Osteoblast (primary cell): ENCODE measurements around the gene ASIC3. TPM values are rescaled to one million over a fixed set of nuclear protein-coding genes. Genes with fewer than 3 reads are reported as not detected.

ENCODE experiments used
- DNase-seq: peaks from one replicate; pipeline ENCODE4 v3.0.0; 2011; ENCODE audit warnings: low spot score, mixed read lengths; ENCODE audit not compliant: insufficient read length; ENCODE audit errors: missing footprints
- H2AFZ ChIP-seq: 2 replicates; pipeline ENCODE4 v1.6.0; 2011; ENCODE audit warnings: mild to moderate bottlenecking, low read length
- H3K27ac ChIP-seq: 2 replicates; pipeline ENCODE4 v1.5.1; 2011; ENCODE audit warnings: mild to moderate bottlenecking, low read depth, low read length, moderate library complexity
- H3K27me3 ChIP-seq: 2 replicates; pipeline ENCODE4 v1.6.0; 2012; ENCODE audit warnings: mild to moderate bottlenecking, control low read depth, inconsistent platforms, low read length, moderate library complexity; ENCODE audit not compliant: insufficient read depth
- H3K36me3 ChIP-seq: 2 replicates; pipeline ENCODE4 v1.5.1; 2011; ENCODE audit warnings: mild to moderate bottlenecking, low read length, control low read depth, moderate library complexity; ENCODE audit not compliant: insufficient read depth
- H3K4me1 ChIP-seq: 2 replicates; pipeline ENCODE4 v1.5.1; 2011; ENCODE audit warnings: mild to moderate bottlenecking, low read length, control low read depth, moderate library complexity; ENCODE audit not compliant: insufficient read depth
- H3K4me2 ChIP-seq: 2 replicates; pipeline ENCODE4 v1.6.0; 2011; ENCODE audit warnings: mild to moderate bottlenecking, low read length; ENCODE audit not compliant: insufficient read depth
- H3K4me3 ChIP-seq: fragments of 200-600 bp; sonication (generic); 3 replicates; pipeline ENCODE4 v1.5.1; 2012; ENCODE audit warnings: mild to moderate bottlenecking, low read length, inconsistent platforms; ENCODE audit not compliant: insufficient read depth
- H3K79me2 ChIP-seq: 2 replicates; pipeline ENCODE4 v1.6.0; 2012; ENCODE audit warnings: mild to moderate bottlenecking, low read length, control low read depth, inconsistent platforms; ENCODE audit not compliant: insufficient read depth
- H3K9me3 ChIP-seq: 2 replicates; pipeline ENCODE4 v1.5.1; 2011; ENCODE audit warnings: low read depth, low read length, control low read depth
- H4K20me1 ChIP-seq: 2 replicates; pipeline ENCODE4 v1.6.0; 2012; ENCODE audit warnings: mild to moderate bottlenecking, low read length, control low read depth; ENCODE audit not compliant: insufficient read depth
- total RNA-seq: library from RNA; depleted of rRNA; stranded (reverse); fragments of >200 nt; gene quantifications from 2 replicates; pipeline ENCODE4 v1.2.3, GENCODE V29; 2012
- TF ChIP-seq, protein P1 (sequence below): IDR thresholded peaks from 2 replicates; pipeline ENCODE4 v1.5.1; 2011; ENCODE audit warnings: mild to moderate bottlenecking, low read depth, low read length, moderate library complexity; ENCODE audit errors: extremely low read depth

ASIC3 gene
- total RNA-seq, 1 donor = under 0.01 TPM

DNA sequence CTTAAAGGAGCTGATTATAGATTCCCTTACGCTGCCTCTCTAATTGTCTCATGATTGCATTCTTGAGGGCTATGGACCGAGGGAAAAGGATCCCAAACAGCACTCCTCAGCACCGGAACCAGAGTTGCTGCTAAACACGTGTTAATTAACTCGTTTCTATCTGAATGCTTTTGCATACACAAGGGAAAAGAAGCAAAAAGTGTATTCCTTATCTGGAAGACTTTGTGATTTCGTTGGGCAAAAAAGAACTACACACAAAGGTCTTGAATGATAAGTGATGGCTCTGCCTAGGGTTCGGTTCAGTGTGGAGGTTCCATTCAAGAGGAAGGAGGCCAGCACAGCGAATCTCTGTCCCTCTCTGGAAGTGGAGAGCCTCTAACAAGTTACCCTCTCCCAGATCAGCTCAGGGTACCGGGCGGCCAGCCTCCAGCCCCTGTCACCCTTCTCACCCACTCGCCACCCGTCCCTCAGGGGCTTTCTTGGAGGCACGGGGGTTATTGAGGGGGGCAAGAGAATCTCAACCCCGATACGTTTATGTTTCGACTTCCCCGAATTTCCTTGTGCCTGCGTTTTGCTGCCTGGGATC lies 10.5 kb downstream of the ASIC3 start:
- peaks cover 35% of the 10 kb centered on the region for H3K79me2 ChIP-seq
- peak overlapping the region; percentile 91 for H3K4me3 ChIP-seq
- peak overlapping the region; percentile 93 for H2AFZ ChIP-seq
- peaks cover 48% of the 10 kb centered on the region for H3K4me1 ChIP-seq
- H4K20me1 ChIP-seq = peaks cover 21% of the 10 kb centered on the region
- peak overlapping the region; percentile 100 for H3K4me2 ChIP-seq
- peak overlapping the region; percentile 93 for H3K27ac ChIP-seq
- DNase-seq = no peak
- no peaks in the 10 kb centered on the region for H3K9me3 ChIP-seq
- H3K36me3 ChIP-seq = no peaks in the 10 kb centered on the region
- TF ChIP-seq, protein P1, sequence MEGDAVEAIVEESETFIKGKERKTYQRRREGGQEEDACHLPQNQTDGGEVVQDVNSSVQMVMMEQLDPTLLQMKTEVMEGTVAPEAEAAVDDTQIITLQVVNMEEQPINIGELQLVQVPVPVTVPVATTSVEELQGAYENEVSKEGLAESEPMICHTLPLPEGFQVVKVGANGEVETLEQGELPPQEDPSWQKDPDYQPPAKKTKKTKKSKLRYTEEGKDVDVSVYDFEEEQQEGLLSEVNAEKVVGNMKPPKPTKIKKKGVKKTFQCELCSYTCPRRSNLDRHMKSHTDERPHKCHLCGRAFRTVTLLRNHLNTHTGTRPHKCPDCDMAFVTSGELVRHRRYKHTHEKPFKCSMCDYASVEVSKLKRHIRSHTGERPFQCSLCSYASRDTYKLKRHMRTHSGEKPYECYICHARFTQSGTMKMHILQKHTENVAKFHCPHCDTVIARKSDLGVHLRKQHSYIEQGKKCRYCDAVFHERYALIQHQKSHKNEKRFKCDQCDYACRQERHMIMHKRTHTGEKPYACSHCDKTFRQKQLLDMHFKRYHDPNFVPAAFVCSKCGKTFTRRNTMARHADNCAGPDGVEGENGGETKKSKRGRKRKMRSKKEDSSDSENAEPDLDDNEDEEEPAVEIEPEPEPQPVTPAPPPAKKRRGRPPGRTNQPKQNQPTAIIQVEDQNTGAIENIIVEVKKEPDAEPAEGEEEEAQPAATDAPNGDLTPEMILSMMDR = no peak
- H3K27me3 ChIP-seq = no peaks in the 10 kb centered on the region

DNA sequence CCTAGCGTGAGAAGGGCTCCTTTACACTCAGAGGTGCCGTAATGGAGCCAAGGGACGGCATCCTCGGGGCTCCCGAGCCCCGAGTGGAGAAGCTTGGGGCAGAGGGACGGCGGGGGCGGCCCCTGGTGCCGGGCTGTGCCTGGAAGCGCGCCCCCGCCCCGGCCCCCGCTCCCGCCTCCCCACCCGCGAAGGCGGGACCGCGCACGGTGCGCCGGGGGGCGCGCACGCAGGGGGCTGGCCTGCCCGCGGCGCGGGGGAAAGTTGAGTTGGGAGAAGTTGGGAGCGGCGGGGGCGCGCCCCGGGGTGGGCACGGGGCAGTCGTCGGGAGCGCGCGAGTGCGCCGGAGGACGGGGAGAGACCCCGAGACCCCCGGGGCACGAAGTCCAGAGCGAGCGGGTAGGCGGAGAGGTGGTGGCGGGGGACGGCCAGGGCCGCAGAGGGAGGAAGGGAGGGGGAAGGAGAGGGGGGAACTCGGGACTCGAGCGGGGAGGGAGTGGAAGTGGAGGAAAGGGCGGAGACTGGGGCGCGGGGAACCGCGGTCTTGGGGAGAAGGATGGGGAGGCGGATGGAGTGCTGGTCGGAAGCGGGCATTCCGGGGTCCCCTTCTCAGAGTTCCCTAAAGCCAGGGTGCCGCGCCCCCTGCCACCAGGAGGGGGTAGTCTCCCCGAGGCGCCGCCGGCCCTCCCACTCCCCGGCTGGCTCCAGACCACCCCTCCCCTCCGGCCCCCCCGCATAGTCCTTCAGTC lies 11.2 kb downstream of the ASIC3 start, which contains the start of gene SLC4A2:
TSS of gene SLC4A2 (plus strand) at position 223 of the 746 bp plus-strand sequence. CDS start 2,399 bp downstream, outside the sequence.
- DNase-seq = peak; percentile 99
- peak within 1 kb of the TSS; percentile 91 for H3K4me3 ChIP-seq
- peak within 1 kb of the TSS; percentile 93 for H3K27ac ChIP-seq
- H3K4me1 ChIP-seq = peaks cover 48% of the 10 kb centered on the region
- H3K9me3 ChIP-seq = no peaks in the 10 kb centered on the region
- TF ChIP-seq, protein P1 = peak; percentile 30
- H4K20me1 ChIP-seq = peaks cover 21% of the 10 kb centered on the region
- peak within 1 kb of the TSS; percentile 100 for H3K4me2 ChIP-seq
- peaks cover 3% of the 10 kb centered on the region for H3K36me3 ChIP-seq
- peak within 1 kb of the TSS; percentile 93 for H2AFZ ChIP-seq
- no peaks in the 10 kb centered on the region for H3K27me3 ChIP-seq
- peaks cover 38% of the 10 kb centered on the region for H3K79me2 ChIP-seq

DNA sequence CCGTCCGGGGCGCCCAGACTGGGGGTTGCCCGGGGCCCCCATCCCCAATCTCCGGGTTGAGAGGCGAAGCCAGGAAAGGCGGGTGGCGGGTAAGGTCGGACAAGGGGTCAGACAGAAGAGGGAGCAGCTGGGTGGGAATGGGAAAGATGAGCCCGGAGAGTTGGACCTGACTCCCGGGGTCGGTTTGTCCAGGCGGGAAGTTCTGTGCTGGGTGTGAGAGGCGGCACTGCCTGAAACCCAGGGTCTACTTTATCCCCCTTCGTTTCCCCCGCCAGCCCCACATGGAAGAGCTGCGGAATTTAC lies 11.7 kb downstream of the ASIC3 start:
- peaks cover 8% of the 10 kb centered on the region for H3K36me3 ChIP-seq
- H3K4me2 ChIP-seq = peak overlapping the region; percentile 100
- peak overlapping the region; percentile 91 for H3K4me3 ChIP-seq
- DNase-seq = peak; percentile 94
- H3K27me3 ChIP-seq = no peaks in the 10 kb centered on the region
- H3K79me2 ChIP-seq = peaks cover 43% of the 10 kb centered on the region
- peaks cover 48% of the 10 kb centered on the region for H3K4me1 ChIP-seq
- no peak overlapping the region for H2AFZ ChIP-seq
- H4K20me1 ChIP-seq = peaks cover 21% of the 10 kb centered on the region
- no peaks in the 10 kb centered on the region for H3K9me3 ChIP-seq
- TF ChIP-seq, protein P1 = no peak
- peak overlapping the region; percentile 58 for H3K27ac ChIP-seq
